ENCODE data around the gene KRT75. TPM values are rescaled to one million over a fixed set of nuclear protein-coding genes. Genes with fewer than 3 reads are reported as not detected.

The KRT75 gene
- total and polyA plus RNA-seq, 2 donors (not counting 3 experiments of a cell fraction or from before 2014, with no cell fraction given): not detected

- H3K79me2 ChIP-seq (ENCODE audit: control insufficient read depth, insufficient read depth, low read length): no peaks in the 10 kb centered on the region
- CTCF ChIA-PET: no interaction called here
- POLR2A ChIA-PET: no interaction called here
- DNase-seq (ENCODE audit: low read depth, low spot score) (no peak), FAIRE-seq (no peak)
- no peak overlapping the region for H2AFZ ChIP-seq (ENCODE audit: low read depth, low read length)
- dilution Hi-C loops (cut with MboI; ENCODE audit: extremely low pct_ligation_motif_present, low sequenced_read_pairs) (no loop called here), intact Hi-C loops (cut with micrococcal nuclease) (no loop called here)
- H3K27me3 ChIP-seq (ENCODE audit: control insufficient read depth in 2 of 2, insufficient read depth in 2 of 2, low read length in 2 of 2): peaks cover 7 to 8% of the 10 kb centered on the region in 2 experiments
- no peaks in the 10 kb centered on the region for H3K36me3 ChIP-seq (ENCODE audit: control insufficient read depth in 2 of 2, extremely low read depth in 1 of 2, insufficient read depth in 2 of 2, low read length in 2 of 2)
- H4K20me1 ChIP-seq (replicated peaks; ENCODE audit: control insufficient read depth, extremely low read depth, insufficient read depth, low read length): no peaks in the 10 kb centered on the region
- no peak overlapping the region for H3K4me2 ChIP-seq (ENCODE audit: insufficient read depth, low read length)
- no peaks in the 10 kb centered on the region for H3K9me3 ChIP-seq (replicated peaks; ENCODE audit: control insufficient read depth, insufficient read depth, low read length)
- no peak overlapping the region for H3K27ac ChIP-seq (ENCODE audit: insufficient read depth, low read depth, low read length)
- no peaks in the 10 kb centered on the region for H3K4me1 ChIP-seq (ENCODE audit: control insufficient read depth, extremely low read depth, insufficient read depth, low read length)
- TF ChIP-seq EZH2 (IDR thresholded peaks at IDR 0.05; ENCODE audit: borderline replicate concordance, low read depth, low read length, severe bottlenecking): no peak
- TF ChIP-seq FOS (IDR thresholded peaks at IDR 0.05; ENCODE audit: borderline replicate concordance, insufficient read depth, low read length): no peak
- no peak overlapping the region for H3K4me3 ChIP-seq (replicated peaks in 1 of 3; ENCODE audit: insufficient read depth in 1 of 3, low read depth in 1 of 3, low read length in 3 of 3)
- no TSS peak for BruUV-seq (replicated peaks)
- H3K9me1 ChIP-seq (replicated peaks; ENCODE audit: control insufficient read depth, extremely low read depth, insufficient read depth, low read length): no peaks in the 10 kb centered on the region
- no peak overlapping the region for H3K9ac ChIP-seq (replicated peaks; ENCODE audit: extremely low read depth, insufficient read depth, low read length)
Measured at GRCh38 chr12:52443966-52444365, 9.8 kb upstream of the KRT75 start.

DNA sequence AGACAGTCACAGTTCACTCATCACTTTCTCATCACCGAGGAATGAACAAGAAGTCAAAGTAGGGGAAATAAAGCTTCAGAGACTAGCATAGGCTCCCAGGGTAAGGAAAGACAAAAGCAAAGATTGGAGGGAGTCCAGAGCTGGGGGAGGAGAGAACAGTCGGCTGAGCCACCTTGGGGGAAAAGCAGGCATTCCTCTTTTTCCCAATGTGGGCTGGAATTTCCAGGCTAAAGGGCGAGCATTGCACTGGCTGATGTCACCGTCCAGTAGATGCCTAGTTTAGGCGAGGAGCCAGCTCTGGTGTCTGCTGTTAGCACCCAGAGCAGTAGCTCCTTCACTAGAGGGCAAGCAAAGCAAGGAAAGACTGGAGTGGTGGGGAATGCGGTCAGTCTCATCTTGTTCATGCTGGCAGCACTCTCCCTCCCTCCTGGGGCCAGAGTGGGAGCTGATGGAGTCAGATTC, 8.5 kb upstream of the KRT75 start:
- Histone ChIP-seq H3K4me2 (ENCODE audit: insufficient read depth, low read length) (no peak overlapping the region), H3K4me1 (ENCODE audit: control insufficient read depth, extremely low read depth, insufficient read depth, low read length) (no peaks in the 10 kb centered on the region), H3K4me3 (replicated peaks in 1 of 3; ENCODE audit: insufficient read depth in 1 of 3, low read depth in 1 of 3, low read length in 3 of 3) (no peak overlapping the region), H3K9ac (replicated peaks; ENCODE audit: extremely low read depth, insufficient read depth, low read length) (no peak overlapping the region), H2AFZ (ENCODE audit: low read depth, low read length) (no peak overlapping the region), H3K9me1 (replicated peaks; ENCODE audit: control insufficient read depth, extremely low read depth, insufficient read depth, low read length) (no peaks in the 10 kb centered on the region), H4K20me1 (replicated peaks; ENCODE audit: control insufficient read depth, extremely low read depth, insufficient read depth, low read length) (no peaks in the 10 kb centered on the region), H3K27ac (ENCODE audit: insufficient read depth, low read depth, low read length) (no peak overlapping the region), H3K36me3 (ENCODE audit: control insufficient read depth in 2 of 2, extremely low read depth in 1 of 2, insufficient read depth in 2 of 2, low read length in 2 of 2) (no peaks in the 10 kb centered on the region), H3K27me3 (ENCODE audit: control insufficient read depth in 2 of 2, insufficient read depth in 2 of 2, low read length in 2 of 2) (peaks cover 7 to 8% of the 10 kb centered on the region in 2 experiments), H3K79me2 (ENCODE audit: control insufficient read depth, insufficient read depth, low read length) (no peaks in the 10 kb centered on the region), H3K9me3 (replicated peaks; ENCODE audit: control insufficient read depth, insufficient read depth, low read length) (no peaks in the 10 kb centered on the region)
- FAIRE-seq (no peak), DNase-seq (ENCODE audit: low read depth, low spot score) (no peak)
- CTCF ChIA-PET: no interaction called here
- intact Hi-C loops (cut with micrococcal nuclease) (no loop called here), dilution Hi-C loops (cut with MboI; ENCODE audit: extremely low pct_ligation_motif_present, low sequenced_read_pairs) (no loop called here)
- no TSS peak for BruUV-seq (replicated peaks)
- TF ChIP-seq FOS (IDR thresholded peaks at IDR 0.05; ENCODE audit: borderline replicate concordance, insufficient read depth, low read length): no peak
- no peak for TF ChIP-seq JUN (IDR thresholded peaks at IDR 0.05; ENCODE audit: borderline replicate concordance, insufficient read depth, insufficient read length, low read depth)
- TF ChIP-seq GATA2 (IDR thresholded peaks at IDR 0.05; ENCODE audit: insufficient read depth, insufficient read length, low read depth, low read length): no peak
- no peak for TF ChIP-seq POLR2AphosphoS5 (IDR thresholded peaks at IDR 0.05; ENCODE audit: insufficient read depth, low read depth, low read length)
- TF ChIP-seq, protein P1, sequence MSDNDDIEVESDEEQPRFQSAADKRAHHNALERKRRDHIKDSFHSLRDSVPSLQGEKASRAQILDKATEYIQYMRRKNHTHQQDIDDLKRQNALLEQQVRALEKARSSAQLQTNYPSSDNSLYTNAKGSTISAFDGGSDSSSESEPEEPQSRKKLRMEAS (IDR thresholded peaks at IDR 0.05; ENCODE audit: insufficient read depth, insufficient read length): no peak
- TF ChIP-seq MYC (IDR thresholded peaks at IDR 0.05; ENCODE audit: low read depth, low read length): no peak
- no peak for TF ChIP-seq EZH2 (IDR thresholded peaks at IDR 0.05; ENCODE audit: borderline replicate concordance, low read depth, low read length, severe bottlenecking)
- TF ChIP-seq, protein P2, sequence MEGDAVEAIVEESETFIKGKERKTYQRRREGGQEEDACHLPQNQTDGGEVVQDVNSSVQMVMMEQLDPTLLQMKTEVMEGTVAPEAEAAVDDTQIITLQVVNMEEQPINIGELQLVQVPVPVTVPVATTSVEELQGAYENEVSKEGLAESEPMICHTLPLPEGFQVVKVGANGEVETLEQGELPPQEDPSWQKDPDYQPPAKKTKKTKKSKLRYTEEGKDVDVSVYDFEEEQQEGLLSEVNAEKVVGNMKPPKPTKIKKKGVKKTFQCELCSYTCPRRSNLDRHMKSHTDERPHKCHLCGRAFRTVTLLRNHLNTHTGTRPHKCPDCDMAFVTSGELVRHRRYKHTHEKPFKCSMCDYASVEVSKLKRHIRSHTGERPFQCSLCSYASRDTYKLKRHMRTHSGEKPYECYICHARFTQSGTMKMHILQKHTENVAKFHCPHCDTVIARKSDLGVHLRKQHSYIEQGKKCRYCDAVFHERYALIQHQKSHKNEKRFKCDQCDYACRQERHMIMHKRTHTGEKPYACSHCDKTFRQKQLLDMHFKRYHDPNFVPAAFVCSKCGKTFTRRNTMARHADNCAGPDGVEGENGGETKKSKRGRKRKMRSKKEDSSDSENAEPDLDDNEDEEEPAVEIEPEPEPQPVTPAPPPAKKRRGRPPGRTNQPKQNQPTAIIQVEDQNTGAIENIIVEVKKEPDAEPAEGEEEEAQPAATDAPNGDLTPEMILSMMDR (IDR thresholded peaks at IDR 0.05; ENCODE audit: extremely low read depth in 1 of 2, insufficient read depth in 1 of 2, low read depth in 1 of 2, low read length in 2 of 2): no peak
- no peak for TF ChIP-seq POLR2A (IDR thresholded peaks at IDR 0.05; ENCODE audit: low read depth, low read length)
- POLR2A ChIA-PET: no interaction called here

Measured in endothelial cell of umbilical vein (primary cell).